OCI-LY3 (cell line): Measurements from ENCODE around the gene DYNC2I2.

Source experiments
- CTCF ChIP-seq: fragments of 200-600, 300-600 bp; sonication (generic); IDR thresholded peaks from 2 replicates; pipeline ENCODE4 v1.5.1; 2014; ENCODE audit warnings: antibody characterized with exemption, low read length, low read depth
- EZH2phosphoT487 ChIP-seq: fragments of 200-600 bp; shearing (Covaris generic); IDR thresholded peaks from 2 replicates; pipeline ENCODE4 v1.6.1; 2018; ENCODE audit warnings: antibody characterized with exemption, mixed run types, low read depth

GRCh38 chr9:128685636-128686489, 29.2 kb upstream of the DYNC2I2 start:
- TF ChIP-seq CTCF (no peak), EZH2phosphoT487 (no peak)
